Measurements from ENCODE around the gene VWA7.
A peak's percentile ranks its signal among the peaks of the same experiment; 100 is the strongest.

Gene VWA7

DNA sequence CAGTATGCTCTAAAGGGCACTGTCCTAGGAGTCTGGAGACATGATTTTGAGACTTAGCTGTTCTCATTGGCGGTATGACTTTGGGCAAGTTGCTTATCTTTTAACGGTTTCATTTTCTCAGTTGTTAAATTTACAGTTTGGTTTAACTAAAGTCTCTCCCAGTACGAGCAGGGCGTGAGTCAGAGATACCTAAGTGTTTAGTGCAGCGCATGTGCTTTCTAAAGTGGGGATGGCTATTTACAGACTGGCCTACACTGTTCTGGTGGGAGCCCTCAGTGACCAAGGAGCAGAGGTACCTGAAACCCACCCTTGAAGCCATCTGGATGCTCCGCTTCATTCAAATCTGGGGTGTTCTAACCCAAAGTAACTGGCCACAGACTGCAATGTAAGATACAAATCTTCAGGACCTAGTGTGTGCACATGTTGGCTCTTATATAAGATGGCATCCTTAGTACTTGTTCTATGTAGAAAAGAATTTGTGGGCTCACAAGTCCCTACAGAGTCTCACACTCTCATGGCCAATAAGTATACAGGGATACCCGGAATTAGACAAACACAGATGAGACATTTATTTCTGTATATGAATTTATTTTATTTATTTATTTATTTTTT, 26.6 kb downstream of the VWA7 start:
- DNase-seq (ENCODE audit: low read depth, low spot score) = no peak
- Histone ChIP-seq H3K9me3 (ENCODE audit: control insufficient read depth, insufficient read depth, low read length) (no peaks in the 10 kb centered on the region), H3K4me3 (ENCODE audit: low read length) (no peak overlapping the region), H3K4me1 (ENCODE audit: control insufficient read depth, insufficient read depth, low read length) (no peaks in the 10 kb centered on the region), H3K27me3 (ENCODE audit: control insufficient read depth, insufficient read depth, low read length) (no peaks in the 10 kb centered on the region), H3K27ac (ENCODE audit: low read length) (no peak overlapping the region), H3K36me3 (ENCODE audit: control insufficient read depth, insufficient read depth, low read length) (peaks cover 9% of the 10 kb centered on the region)
- no CpG with 5 or more reads among the region's 7 CpGs for WGBS (ENCODE audit: insufficient coverage, insufficient read length)

DNA sequence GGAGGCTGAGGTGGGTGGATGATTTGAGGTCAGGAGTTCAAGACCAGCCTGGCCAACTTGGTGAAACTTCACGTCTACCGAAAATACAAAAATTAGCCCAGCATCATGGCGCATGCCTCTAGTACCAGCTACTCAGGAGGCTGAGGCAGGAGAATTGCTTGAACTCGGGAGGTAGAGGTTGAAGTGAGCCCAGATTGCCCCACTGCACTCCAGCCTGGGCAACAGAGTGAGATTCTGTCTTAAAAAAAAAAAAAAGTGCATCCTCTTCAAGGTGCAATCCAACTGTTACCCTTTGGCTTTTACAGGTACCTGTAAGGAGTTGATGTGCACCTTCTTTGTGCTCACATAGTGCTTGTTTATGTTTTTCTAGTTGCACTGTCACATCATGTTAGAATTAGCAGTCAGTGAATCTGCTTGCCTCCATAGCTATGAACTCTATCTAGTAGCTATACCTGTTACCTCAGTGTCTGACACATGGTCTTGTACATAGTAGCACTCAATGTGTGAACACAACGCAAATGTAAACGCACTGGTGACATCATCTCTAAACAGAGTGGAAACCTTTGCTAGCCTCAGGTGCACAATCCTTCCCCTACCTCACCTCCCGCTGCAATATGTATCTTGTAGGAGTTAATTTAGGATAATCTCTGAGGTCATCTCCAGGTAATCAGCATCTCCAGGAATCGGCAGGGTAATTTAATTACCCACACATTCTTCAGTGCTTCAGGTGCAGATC, 27.7 kb downstream of the VWA7 start:
- H3K4me1 ChIP-seq (ENCODE audit: control insufficient read depth, insufficient read depth, low read length) = no peaks in the 10 kb centered on the region
- DNase-seq (ENCODE audit: low read depth, low spot score) = no peak
- H3K4me3 ChIP-seq (ENCODE audit: low read length) = no peak overlapping the region
- no peak overlapping the region for H3K27ac ChIP-seq (ENCODE audit: low read length)
- H3K27me3 ChIP-seq (ENCODE audit: control insufficient read depth, insufficient read depth, low read length) = no peaks in the 10 kb centered on the region
- H3K9me3 ChIP-seq (ENCODE audit: control insufficient read depth, insufficient read depth, low read length) = no peaks in the 10 kb centered on the region
- H3K36me3 ChIP-seq (ENCODE audit: control insufficient read depth, insufficient read depth, low read length) = peaks cover 9% of the 10 kb centered on the region
- no CpG with 5 or more reads among the region's 8 CpGs for WGBS (ENCODE audit: insufficient coverage, insufficient read length)

DNA sequence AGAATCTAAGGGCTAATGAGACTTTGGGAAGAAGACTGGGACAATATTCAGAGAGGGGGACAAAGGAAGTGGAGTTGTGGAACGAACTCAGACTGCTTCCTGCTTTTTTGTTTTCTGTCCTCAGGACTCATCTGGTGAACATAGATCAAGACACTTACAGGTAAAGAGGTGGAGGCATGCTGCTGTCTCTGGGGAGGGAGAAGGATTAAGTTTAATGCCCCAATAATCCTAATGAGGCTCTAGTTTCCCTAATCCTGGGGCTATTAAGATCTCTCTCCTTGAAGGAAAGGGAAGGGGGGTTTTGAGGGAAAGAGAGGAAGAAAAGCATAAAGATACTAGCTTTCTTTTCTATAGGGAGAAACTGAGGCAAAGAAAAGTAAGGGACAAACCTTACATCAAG, 32.7 kb downstream of the VWA7 start:
- H3K36me3 ChIP-seq (ENCODE audit: control insufficient read depth, insufficient read depth, low read length) = peaks cover 7% of the 10 kb centered on the region
- no peak overlapping the region for H3K27ac ChIP-seq (ENCODE audit: low read length)
- H3K4me1 ChIP-seq (ENCODE audit: control insufficient read depth, insufficient read depth, low read length) = no peaks in the 10 kb centered on the region
- DNase-seq (ENCODE audit: low read depth, low spot score) = no peak
- no peaks in the 10 kb centered on the region for H3K27me3 ChIP-seq (ENCODE audit: control insufficient read depth, insufficient read depth, low read length)
- no CpG with 5 or more reads among the region's 1 CpG for WGBS (ENCODE audit: insufficient coverage, insufficient read length)
- H3K9me3 ChIP-seq (ENCODE audit: control insufficient read depth, insufficient read depth, low read length) = no peaks in the 10 kb centered on the region
- H3K4me3 ChIP-seq (ENCODE audit: low read length) = no peak overlapping the region

DNA sequence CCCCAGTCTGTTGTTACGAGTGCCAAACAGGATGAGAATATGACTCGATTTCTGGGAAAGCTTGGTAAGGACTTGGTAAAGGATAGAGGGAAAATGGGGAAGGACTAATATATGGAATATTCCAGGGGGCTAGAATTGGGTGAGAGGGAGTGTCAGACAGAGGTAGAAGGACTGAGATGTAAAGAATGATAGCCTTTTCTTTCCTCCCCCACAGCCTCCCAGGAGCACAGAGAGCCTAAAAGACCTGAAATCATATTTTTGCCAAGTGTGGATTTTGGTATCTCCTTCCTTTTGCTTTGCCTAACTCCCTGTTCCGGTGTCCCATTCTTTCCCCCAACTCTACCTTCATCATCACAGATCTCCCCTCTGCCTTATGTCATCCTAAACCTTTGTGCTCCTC, 34.2 kb downstream of the VWA7 start:
- Histone ChIP-seq H3K4me3 (ENCODE audit: low read length) (no peak overlapping the region), H3K36me3 (ENCODE audit: control insufficient read depth, insufficient read depth, low read length) (peaks cover 7% of the 10 kb centered on the region), H3K27ac (ENCODE audit: low read length) (no peak overlapping the region), H3K4me1 (ENCODE audit: control insufficient read depth, insufficient read depth, low read length) (peaks cover 9% of the 10 kb centered on the region; the same call in 1 of the 2 replicates), H3K27me3 (ENCODE audit: control insufficient read depth, insufficient read depth, low read length) (no peaks in the 10 kb centered on the region), H3K9me3 (ENCODE audit: control insufficient read depth, insufficient read depth, low read length) (no peaks in the 10 kb centered on the region)
- DNase-seq (ENCODE audit: low read depth, low spot score) = no peak
- no CpG with 5 or more reads among the region's 3 CpGs for WGBS (ENCODE audit: insufficient coverage, insufficient read length)

DNA sequence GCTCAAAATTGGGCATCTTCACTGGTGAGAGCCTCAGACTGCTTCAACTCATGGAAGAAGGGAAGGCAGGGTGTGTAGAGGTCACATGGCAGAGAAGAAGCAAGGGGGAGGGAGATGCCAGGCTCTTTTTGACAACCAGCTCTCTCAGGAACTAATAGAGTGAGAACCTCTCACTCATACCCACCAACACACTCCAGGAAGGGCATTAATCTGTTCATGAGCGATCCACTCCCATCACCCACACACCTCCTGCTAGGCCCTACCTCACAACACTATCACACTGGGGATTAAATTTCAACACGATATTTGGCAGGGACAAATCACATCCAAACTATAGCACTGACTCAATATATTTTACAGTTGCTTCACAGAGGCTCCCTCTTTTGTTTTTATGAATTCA, 35.3 kb downstream of the VWA7 start:
- no peak overlapping the region for H3K27ac ChIP-seq (ENCODE audit: low read length)
- H3K4me1 ChIP-seq (ENCODE audit: control insufficient read depth, insufficient read depth, low read length) = peaks cover 11% of the 10 kb centered on the region; the same call in 1 of the 2 replicates
- H3K27me3 ChIP-seq (ENCODE audit: control insufficient read depth, insufficient read depth, low read length) = no peaks in the 10 kb centered on the region
- no CpG with 5 or more reads among the region's 2 CpGs for WGBS (ENCODE audit: insufficient coverage, insufficient read length)
- H3K4me3 ChIP-seq (ENCODE audit: low read length) = no peak overlapping the region
- no peak for DNase-seq (ENCODE audit: low read depth, low spot score)
- H3K36me3 ChIP-seq (ENCODE audit: control insufficient read depth, insufficient read depth, low read length) = no peaks in the 10 kb centered on the region
- H3K9me3 ChIP-seq (ENCODE audit: control insufficient read depth, insufficient read depth, low read length) = no peaks in the 10 kb centered on the region

DNA sequence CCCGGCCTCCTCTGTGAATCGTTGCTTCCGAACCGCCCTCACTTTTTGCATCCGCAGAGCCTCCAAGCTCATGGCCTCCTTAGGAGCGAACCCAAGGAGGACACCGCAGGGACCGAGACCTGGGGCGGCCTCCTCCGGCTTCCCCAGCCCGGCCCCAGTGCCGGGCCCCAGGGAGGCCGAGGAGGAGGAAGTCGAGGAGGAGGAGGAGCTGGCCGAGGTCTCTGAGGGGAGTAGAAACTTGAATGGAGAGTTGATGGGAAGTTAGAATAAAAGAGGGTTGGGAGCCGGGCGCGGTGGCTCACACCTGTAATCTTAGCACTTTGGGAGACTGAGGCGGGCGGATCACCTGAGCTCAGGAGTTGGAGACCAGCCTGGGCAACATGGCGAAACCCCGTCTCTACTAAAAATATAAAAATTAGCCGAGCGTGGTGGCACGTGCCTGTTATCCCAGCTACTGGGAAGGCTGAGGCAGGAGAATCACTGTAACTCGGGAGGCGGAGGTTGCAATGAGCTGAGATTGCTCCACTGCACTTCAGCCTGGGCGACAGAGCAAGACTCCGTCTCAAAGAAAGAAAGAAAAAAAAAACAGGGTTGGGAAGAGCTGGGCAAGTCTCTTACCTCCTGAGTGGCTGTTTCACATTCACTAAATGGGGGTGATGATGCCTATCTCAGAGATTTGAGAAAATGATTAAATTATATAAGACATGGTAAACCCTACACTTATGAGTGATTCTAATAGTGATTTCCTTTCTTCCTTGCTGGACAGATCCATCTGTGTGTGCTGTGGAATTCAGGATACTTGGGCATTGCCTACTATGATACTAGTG, 36.5 kb downstream of the VWA7 start:
- no peaks in the 10 kb centered on the region for H3K27me3 ChIP-seq (ENCODE audit: control insufficient read depth, insufficient read depth, low read length)
- H3K4me1 ChIP-seq (ENCODE audit: control insufficient read depth, insufficient read depth, low read length) = peaks cover 12% of the 10 kb centered on the region; the same call in 1 of the 2 replicates
- no CpG with 5 or more reads among the region's 29 CpGs for WGBS (ENCODE audit: insufficient coverage, insufficient read length)
- DNase-seq (ENCODE audit: low read depth, low spot score) = no peak
- H3K9me3 ChIP-seq (ENCODE audit: control insufficient read depth, insufficient read depth, low read length) = no peaks in the 10 kb centered on the region
- H3K36me3 ChIP-seq (ENCODE audit: control insufficient read depth, insufficient read depth, low read length) = no peaks in the 10 kb centered on the region
- H3K27ac ChIP-seq (ENCODE audit: low read length) = no peak overlapping the region
- H3K4me3 ChIP-seq (ENCODE audit: low read length) = peak overlapping the region; percentile 35; the same call in 1 of the 2 replicates

DNA sequence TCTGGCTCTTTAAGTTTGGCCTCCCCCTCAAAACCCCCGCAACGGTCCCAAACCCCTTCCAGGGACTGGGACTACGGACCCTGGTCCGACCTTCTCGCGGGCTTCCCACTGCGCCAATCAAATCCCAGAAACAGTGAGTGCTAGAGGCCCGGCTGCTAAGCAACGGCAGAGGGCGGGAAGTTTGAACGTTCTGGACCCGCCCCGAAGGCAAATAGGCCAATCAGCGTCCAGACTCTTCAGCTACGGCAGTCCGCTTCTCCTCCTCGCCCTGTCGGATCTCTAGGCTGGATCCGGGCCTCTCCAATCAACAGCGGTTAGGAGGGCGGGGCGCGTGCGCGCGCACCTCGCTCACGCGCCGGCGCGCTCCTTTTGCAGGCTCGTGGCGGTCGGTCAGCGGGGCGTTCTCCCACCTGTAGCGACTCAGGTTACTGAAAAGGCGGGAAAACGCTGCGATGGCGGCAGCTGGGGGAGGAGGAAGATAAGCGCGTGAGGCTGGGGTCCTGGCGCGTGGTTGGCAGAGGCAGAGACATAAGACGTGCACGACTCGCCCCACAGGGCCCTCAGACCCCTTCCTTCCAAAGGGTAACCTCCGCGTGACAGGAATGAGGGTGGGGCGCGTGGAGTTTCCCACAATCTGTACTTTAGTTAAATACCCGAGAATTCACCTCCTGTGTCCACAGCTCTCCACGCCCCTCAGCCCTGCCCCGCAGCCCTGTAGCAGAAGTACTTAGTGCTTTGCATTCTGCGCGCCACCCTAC, 37.3 kb downstream of the VWA7 start, which contains the start of gene MSH5:
Gene MSH5, plus strand, starts transcription at position 367 of the 758 bp plus-strand sequence. CDS start 462 bp downstream, outside the sequence.
- Histone ChIP-seq H3K4me1 (ENCODE audit: control insufficient read depth, insufficient read depth, low read length) (peaks cover 12% of the 10 kb centered on the region; the same call in 1 of the 2 replicates), H3K27ac (ENCODE audit: low read length) (no peak within 1 kb of the TSS), H3K4me3 (ENCODE audit: low read length) (peak within 1 kb of the TSS; percentile 35; the same call in 1 of the 2 replicates), H3K9me3 (ENCODE audit: control insufficient read depth, insufficient read depth, low read length) (no peaks in the 10 kb centered on the region), H3K27me3 (ENCODE audit: control insufficient read depth, insufficient read depth, low read length) (no peaks in the 10 kb centered on the region), H3K36me3 (ENCODE audit: control insufficient read depth, insufficient read depth, low read length) (no peaks in the 10 kb centered on the region)
- no CpG with 5 or more reads among the region's 58 CpGs for WGBS (ENCODE audit: insufficient coverage, insufficient read length)
- peak; percentile 98 for DNase-seq (ENCODE audit: low read depth, low spot score)

DNA sequence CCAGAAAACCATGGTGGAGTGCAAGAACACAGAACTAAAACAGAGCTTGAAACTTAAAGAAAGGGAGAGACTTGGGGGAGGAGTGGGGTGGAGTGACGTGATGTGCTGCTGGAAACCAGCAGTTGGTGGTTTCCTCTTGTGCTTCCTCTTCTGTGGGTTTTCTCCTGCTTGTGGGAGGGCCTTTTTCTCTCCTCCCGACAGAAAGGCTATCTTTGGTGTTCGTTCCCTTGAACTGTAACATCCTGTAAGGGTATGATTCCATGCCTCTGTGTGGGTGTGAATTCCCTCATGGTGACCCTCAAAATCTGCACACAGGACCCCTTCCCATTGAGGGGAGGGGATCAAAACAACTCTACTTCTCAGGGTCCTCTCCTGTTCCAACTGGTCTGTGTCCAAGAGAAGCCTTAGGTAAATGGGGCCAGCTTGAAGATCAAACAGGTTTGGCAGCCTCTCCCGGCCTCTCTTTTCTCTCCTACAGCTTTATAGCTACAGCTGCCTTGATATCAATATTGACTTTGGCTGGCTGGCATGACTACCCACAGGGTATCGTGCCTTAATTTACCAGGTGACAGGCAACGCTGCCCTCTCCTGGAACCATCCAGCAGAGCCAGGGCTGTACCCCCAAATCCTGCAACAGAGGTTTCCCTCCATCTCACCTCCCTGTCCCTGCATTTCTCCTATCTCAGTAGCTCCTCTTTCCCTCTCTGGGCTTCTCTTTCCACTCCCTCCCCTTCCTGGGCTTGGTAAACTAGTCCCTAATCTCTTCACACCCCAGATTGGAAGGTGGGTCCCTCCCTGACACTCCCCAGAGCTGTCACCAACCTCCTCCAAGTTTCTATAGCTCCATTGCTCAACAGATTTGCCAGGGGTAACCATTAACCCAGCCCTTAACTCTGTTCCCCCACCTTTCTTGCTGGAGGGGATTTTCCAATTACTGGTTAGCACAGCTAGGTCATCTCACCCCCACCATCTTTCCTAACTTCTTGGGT, 38.8 kb downstream of the VWA7 start:
- Histone ChIP-seq H3K27ac (ENCODE audit: low read length) (no peak overlapping the region), H3K9me3 (ENCODE audit: control insufficient read depth, insufficient read depth, low read length) (no peaks in the 10 kb centered on the region), H3K4me1 (ENCODE audit: control insufficient read depth, insufficient read depth, low read length) (peaks cover 15% of the 10 kb centered on the region), H3K4me3 (ENCODE audit: low read length) (no peak overlapping the region), H3K27me3 (ENCODE audit: control insufficient read depth, insufficient read depth, low read length) (no peaks in the 10 kb centered on the region), H3K36me3 (ENCODE audit: control insufficient read depth, insufficient read depth, low read length) (peaks cover 8% of the 10 kb centered on the region; the same call in 1 of the 2 replicates)
- WGBS (ENCODE audit: insufficient coverage, insufficient read length) = no CpG with 5 or more reads among the region's 6 CpGs
- no peak for DNase-seq (ENCODE audit: low read depth, low spot score)

DNA sequence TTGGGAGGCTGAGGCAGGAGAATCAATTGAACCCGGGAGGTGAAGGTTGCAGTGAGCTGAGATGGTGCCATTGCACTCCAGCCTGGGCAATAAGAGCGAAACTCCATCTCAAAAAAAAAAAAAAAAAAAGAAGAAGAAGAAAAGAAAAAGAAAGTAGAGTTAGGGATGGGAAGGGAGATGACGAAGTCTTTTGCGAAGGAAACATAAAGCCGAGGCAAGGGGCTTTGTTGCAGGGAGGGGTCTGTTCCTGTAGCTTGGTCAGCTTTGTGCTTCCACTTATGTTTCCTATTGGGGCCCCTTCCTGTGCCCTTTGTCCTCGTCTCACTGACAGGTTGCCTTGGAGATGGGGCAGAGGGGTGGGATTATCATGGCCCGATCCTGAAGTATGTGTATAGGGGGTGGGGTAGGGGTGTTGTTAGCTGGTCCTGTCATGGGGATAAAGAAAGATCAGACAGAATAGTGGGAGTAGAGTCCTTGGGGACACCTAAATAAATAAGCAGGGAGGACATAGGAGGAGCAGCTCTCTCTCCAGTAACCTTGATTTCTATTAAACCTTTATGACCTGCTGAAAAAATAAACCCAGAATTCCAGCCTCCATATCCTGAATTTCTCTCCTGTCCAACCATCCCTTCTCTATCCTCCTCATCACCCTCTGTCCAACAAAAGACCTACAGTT, 39.7 kb downstream of the VWA7 start:
- Histone ChIP-seq H3K27me3 (ENCODE audit: control insufficient read depth, insufficient read depth, low read length) (no peaks in the 10 kb centered on the region), H3K4me1 (ENCODE audit: control insufficient read depth, insufficient read depth, low read length) (peaks cover 15% of the 10 kb centered on the region), H3K9me3 (ENCODE audit: control insufficient read depth, insufficient read depth, low read length) (no peaks in the 10 kb centered on the region), H3K4me3 (ENCODE audit: low read length) (no peak overlapping the region), H3K27ac (ENCODE audit: low read length) (no peak overlapping the region), H3K36me3 (ENCODE audit: control insufficient read depth, insufficient read depth, low read length) (peaks cover 8% of the 10 kb centered on the region; the same call in 1 of the 2 replicates)
- WGBS (ENCODE audit: insufficient coverage, insufficient read length) = 100% methylated on average over 2 of the region's 7 CpGs
- DNase-seq (ENCODE audit: low read depth, low spot score) = no peak
